SU-DHL-6 (cell line): ENCODE measurements around the gene RFLNA.

Source experiments
- H2AFZ ChIP-seq: fragments of 200-600 bp; sonication (generic); 2 replicates; pipeline ENCODE4 v1.6.1; 2014; ENCODE audit warnings: low read depth, mild to moderate bottlenecking, moderate library complexity, mixed read lengths, antibody characterized with exemption, low read length; ENCODE audit not compliant: severe bottlenecking
- H3F3A ChIP-seq: fragments of 200-600 bp; shearing (Covaris generic); 2 replicates; pipeline ENCODE4 v1.6.0; 2016; ENCODE audit warnings: antibody characterized with exemption, mild to moderate bottlenecking; ENCODE audit not compliant: insufficient read depth
- H3K27ac ChIP-seq: fragments of 200-600 bp; sonication (generic); 2 replicates; pipeline ENCODE4 v1.5.1; 2016; ENCODE audit warnings: low read depth, mild to moderate bottlenecking, low read length, moderate library complexity, mixed read lengths
- H3K27me3 ChIP-seq: fragments of 200-600 bp; sonication (generic), shearing (Covaris generic); 2 replicates; pipeline ENCODE4 v1.6.0; 2014; ENCODE audit warnings: mild to moderate bottlenecking, low read length
- H3K36me3 ChIP-seq: fragments of 200-600 bp; sonication (generic); 2 replicates; pipeline ENCODE4 v1.6.1; 2014; ENCODE audit warnings: mild to moderate bottlenecking, low read length, mixed read lengths
- H3K4me2 ChIP-seq: fragments of 300-600, 200-600 bp; shearing (Covaris generic), sonication (generic); 2 replicates; pipeline ENCODE4 v1.6.0; 2014; ENCODE audit warnings: low read length, low read depth, mild to moderate bottlenecking; ENCODE audit not compliant: poor library complexity, severe bottlenecking
- H3K4me3 ChIP-seq: fragments of 200-600 bp; sonication (generic); 2 replicates; pipeline ENCODE4 v1.5.1; 2014; ENCODE audit warnings: antibody characterized with exemption, low read length, mild to moderate bottlenecking, mixed read lengths; ENCODE audit not compliant: insufficient read depth, poor library complexity, severe bottlenecking
- H3K79me2 ChIP-seq: fragments of 200-600 bp; sonication (generic); 2 replicates; pipeline ENCODE4 v1.6.1; 2014; ENCODE audit warnings: mild to moderate bottlenecking, low read length, moderate library complexity; ENCODE audit not compliant: insufficient read depth
- H3K9ac ChIP-seq: fragments of 200-600 bp; sonication (generic); 2 replicates; pipeline ENCODE4 v1.7.0; 2014; ENCODE audit warnings: mild to moderate bottlenecking, low read length
- H3K9me2 ChIP-seq: fragments of 200-600 bp; sonication (generic); replicated peaks from 2 replicates; pipeline ENCODE4 v1.6.1; 2014; ENCODE audit warnings: low read length; ENCODE audit not compliant: insufficient read depth
- H3K9me3 ChIP-seq: fragments of 200-600 bp; sonication (generic); 2 replicates; pipeline ENCODE4 v1.6.1; 2014; ENCODE audit warnings: low read length, mixed read lengths; ENCODE audit not compliant: insufficient read depth
- H4K20me1 ChIP-seq: fragments of 200-600 bp; sonication (generic); 2 replicates; pipeline ENCODE4 v1.6.1; 2014; ENCODE audit warnings: low read depth, mild to moderate bottlenecking, antibody characterized with exemption, low read length, moderate library complexity, mixed read lengths
- EZH2phosphoT487 ChIP-seq: fragments of 200-600 bp; sonication (generic), shearing (Covaris generic); conservative IDR thresholded peaks from 2 replicates; pipeline ENCODE4 v1.6.1; 2018; ENCODE audit warnings: mild to moderate bottlenecking, antibody characterized with exemption, low read length, moderate library complexity, mixed read lengths
- TF ChIP-seq, protein P1 (sequence below): fragments of 200-600 bp; sonication (generic); IDR thresholded peaks from one replicate; pipeline ENCODE4 v1.5.1; 2017; ENCODE audit warnings: antibody characterized with exemption, mild to moderate bottlenecking, low read length, moderate library complexity; ENCODE audit not compliant: insufficient read depth, poor library complexity, severe bottlenecking

Gene RFLNA

DNA sequence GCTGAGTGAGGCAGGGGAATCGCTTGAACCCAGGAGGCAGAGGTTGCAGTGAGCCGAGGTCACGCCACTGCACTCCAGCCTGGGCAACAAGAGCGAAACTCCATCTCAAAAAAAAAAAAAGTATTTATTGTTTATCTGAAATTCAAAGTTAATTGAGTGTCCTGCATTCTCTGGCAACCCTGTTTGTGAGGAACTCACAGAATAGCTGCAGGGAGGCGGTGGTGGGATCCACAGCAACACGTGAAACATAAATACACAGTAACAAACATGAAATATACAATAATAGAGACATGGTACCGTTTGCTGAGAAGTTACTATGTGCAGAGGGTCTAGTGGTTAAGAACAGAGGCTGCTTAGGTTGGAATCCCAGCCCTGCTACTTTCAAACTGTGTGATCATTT is 43.7 kb upstream of the RFLNA start:
- H3K79me2 ChIP-seq: no peaks in the 10 kb centered on the region
- no peak overlapping the region for H3K4me2 ChIP-seq
- no peaks in the 10 kb centered on the region for H3K36me3 ChIP-seq
- no peak overlapping the region for H3K9ac ChIP-seq
- no peaks in the 10 kb centered on the region for H3K9me2 ChIP-seq
- no peak overlapping the region for H3K27ac ChIP-seq
- TF ChIP-seq, protein P1, sequence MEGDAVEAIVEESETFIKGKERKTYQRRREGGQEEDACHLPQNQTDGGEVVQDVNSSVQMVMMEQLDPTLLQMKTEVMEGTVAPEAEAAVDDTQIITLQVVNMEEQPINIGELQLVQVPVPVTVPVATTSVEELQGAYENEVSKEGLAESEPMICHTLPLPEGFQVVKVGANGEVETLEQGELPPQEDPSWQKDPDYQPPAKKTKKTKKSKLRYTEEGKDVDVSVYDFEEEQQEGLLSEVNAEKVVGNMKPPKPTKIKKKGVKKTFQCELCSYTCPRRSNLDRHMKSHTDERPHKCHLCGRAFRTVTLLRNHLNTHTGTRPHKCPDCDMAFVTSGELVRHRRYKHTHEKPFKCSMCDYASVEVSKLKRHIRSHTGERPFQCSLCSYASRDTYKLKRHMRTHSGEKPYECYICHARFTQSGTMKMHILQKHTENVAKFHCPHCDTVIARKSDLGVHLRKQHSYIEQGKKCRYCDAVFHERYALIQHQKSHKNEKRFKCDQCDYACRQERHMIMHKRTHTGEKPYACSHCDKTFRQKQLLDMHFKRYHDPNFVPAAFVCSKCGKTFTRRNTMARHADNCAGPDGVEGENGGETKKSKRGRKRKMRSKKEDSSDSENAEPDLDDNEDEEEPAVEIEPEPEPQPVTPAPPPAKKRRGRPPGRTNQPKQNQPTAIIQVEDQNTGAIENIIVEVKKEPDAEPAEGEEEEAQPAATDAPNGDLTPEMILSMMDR: no peak
- no peak for TF ChIP-seq EZH2phosphoT487
- H3K27me3 ChIP-seq: no peaks in the 10 kb centered on the region
- no peaks in the 10 kb centered on the region for H4K20me1 ChIP-seq
- no peaks in the 10 kb centered on the region for H3F3A ChIP-seq
- no peak overlapping the region for H3K4me3 ChIP-seq
- no peak overlapping the region for H2AFZ ChIP-seq
- H3K9me3 ChIP-seq: no peaks in the 10 kb centered on the region

DNA sequence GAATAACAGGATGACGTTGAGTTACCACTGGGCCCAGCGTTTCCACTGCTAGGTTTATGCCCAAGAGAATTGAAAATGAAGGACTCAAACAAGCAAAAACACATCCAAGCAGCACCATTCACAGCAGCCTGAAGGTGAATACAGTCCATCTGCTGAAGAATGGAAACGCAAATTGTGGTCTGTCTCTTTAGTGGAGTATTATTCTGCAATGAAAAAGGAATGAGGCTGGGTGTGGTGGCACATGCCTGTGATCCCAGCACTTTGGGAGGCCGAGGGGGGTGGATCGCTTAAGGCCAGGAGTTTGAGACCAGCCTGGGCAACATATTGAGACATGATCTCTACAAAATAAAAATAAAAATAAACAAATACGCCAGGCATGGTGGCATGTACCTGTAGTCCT is 41.9 kb upstream of the RFLNA start:
- H3F3A ChIP-seq: no peaks in the 10 kb centered on the region
- H4K20me1 ChIP-seq: no peaks in the 10 kb centered on the region
- H3K4me2 ChIP-seq: no peak overlapping the region
- H3K27me3 ChIP-seq: no peaks in the 10 kb centered on the region
- TF ChIP-seq, protein P1: no peak
- no peak for TF ChIP-seq EZH2phosphoT487
- no peak overlapping the region for H2AFZ ChIP-seq
- H3K9ac ChIP-seq: no peak overlapping the region
- H3K9me2 ChIP-seq: no peaks in the 10 kb centered on the region
- H3K4me3 ChIP-seq: no peak overlapping the region
- no peaks in the 10 kb centered on the region for H3K36me3 ChIP-seq
- H3K27ac ChIP-seq: no peak overlapping the region
- H3K79me2 ChIP-seq: no peaks in the 10 kb centered on the region
- no peaks in the 10 kb centered on the region for H3K9me3 ChIP-seq

DNA sequence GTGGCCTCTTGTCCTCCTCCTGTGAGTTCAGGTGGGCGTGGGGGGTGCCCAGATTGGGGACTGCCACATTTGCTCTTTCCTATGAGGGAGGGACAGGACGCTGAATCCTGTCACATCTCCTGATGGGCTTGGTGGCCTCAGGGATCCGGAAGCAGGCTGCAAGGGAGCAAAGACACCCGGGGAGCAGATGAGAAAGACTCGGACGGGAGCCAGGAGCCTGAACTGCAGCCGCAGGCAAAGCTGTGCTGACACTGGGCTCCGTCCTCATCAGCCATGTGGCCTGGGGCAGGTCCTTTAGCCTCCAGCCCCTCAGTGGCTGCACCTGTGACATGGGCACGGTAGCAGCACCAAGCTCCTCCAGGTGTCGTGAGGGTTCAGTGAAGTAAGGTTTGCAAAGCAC is 40.8 kb upstream of the RFLNA start:
- H2AFZ ChIP-seq: no peak overlapping the region

More for the DNA sequence above, 40.8 kb upstream of the RFLNA start:
- Histone ChIP-seq H3K9me2 (no peaks in the 10 kb centered on the region), H3K4me2 (no peak overlapping the region), H3K9ac (no peak overlapping the region), H4K20me1 (no peaks in the 10 kb centered on the region), H3F3A (no peaks in the 10 kb centered on the region), H3K27me3 (no peaks in the 10 kb centered on the region), H3K9me3 (no peaks in the 10 kb centered on the region), H3K79me2 (no peaks in the 10 kb centered on the region), H3K27ac (no peak overlapping the region), H3K36me3 (no peaks in the 10 kb centered on the region), H3K4me3 (no peak overlapping the region)
- TF ChIP-seq EZH2phosphoT487: no peak
- TF ChIP-seq, protein P1: no peak
